Measurements from ENCODE around the gene COMT.
A peak's percentile ranks its signal among the peaks of the same experiment; 100 is the strongest.

GRCh38 chr22:20015971-20016733 lies 74.6 kb downstream of the COMT start:
- TF ChIP-seq, protein P1, sequence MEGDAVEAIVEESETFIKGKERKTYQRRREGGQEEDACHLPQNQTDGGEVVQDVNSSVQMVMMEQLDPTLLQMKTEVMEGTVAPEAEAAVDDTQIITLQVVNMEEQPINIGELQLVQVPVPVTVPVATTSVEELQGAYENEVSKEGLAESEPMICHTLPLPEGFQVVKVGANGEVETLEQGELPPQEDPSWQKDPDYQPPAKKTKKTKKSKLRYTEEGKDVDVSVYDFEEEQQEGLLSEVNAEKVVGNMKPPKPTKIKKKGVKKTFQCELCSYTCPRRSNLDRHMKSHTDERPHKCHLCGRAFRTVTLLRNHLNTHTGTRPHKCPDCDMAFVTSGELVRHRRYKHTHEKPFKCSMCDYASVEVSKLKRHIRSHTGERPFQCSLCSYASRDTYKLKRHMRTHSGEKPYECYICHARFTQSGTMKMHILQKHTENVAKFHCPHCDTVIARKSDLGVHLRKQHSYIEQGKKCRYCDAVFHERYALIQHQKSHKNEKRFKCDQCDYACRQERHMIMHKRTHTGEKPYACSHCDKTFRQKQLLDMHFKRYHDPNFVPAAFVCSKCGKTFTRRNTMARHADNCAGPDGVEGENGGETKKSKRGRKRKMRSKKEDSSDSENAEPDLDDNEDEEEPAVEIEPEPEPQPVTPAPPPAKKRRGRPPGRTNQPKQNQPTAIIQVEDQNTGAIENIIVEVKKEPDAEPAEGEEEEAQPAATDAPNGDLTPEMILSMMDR (IDR thresholded peaks at IDR 0.05) = no peak
- TF ChIP-seq POLR2A (IDR thresholded peaks at IDR 0.05) (peak in 1 of 2 donors; percentile 11), POLR2AphosphoS5 (IDR thresholded peaks at IDR 0.05) (no peak), EP300 (IDR thresholded peaks at IDR 0.05) (no peak)
